Islet of Langerhans (tissue), 1 donor: ENCODE measurements around the gene ZNF800.

Experiments used
- FAIRE-seq: peaks from one replicate; lab custom pipeline; 2011; peaks lifted over from hg19 to GRCh38; lab: Jason Lieb, UNC

Gene ZNF800

GRCh38 chr7:127390186-127390816 is 2.2 kb downstream of the ZNF800 start:
- FAIRE-seq: no peak

DNA sequence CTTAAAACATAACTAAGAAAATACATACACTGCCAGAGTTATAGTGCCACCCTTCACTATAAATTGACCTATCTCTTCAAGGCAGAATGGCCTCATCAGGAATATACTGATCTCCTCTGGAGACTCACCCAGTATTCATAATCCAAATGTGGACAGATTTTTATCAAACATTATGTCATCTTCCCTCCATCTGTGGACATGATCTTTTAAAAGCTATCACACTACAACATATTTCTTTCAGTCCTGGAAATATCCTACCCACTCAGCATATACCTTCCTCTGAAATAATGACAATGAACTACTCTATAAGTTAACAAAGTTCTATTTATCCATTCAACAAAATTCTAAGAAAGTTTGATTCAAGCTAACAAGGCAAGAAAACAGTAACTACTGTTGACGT is 3.2 kb downstream of the ZNF800 start:
- no peak for FAIRE-seq

- no peak for FAIRE-seq
Measured at GRCh38 chr7:127387974-127388373, 4.5 kb downstream of the ZNF800 start.

DNA sequence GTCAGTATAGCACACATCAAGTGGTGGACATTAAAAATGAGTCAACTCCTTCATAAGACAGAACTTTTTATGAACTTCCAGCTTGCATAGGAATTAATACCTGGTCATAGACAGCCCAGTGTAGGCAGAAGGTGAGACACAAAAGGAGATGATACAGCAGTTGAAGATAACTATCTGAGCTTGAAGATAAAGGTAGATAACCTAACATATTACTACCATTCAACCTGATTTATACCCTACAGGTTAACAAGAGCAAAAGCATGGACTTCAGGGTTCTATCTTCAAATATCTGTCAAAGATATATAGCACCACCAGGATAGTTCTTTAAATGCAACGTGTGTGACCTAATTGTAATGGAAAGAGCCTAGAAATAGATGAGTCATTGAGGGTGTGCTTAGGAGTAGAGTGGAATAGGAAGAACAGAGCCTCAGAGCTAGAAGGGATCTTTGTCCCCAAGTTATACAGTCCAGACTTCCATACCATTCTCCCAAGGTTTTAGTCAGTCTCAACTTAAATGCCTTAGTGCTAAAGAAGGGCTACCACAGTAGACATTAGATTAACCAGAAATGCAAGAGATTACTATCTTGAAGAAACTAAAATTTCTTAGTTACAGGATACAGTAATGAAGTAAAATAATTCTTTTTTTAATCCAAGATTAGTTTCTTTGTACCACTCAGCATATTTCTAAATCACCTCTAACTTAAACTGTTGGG is 9.2 kb downstream of the ZNF800 start:
- FAIRE-seq: no peak

DNA sequence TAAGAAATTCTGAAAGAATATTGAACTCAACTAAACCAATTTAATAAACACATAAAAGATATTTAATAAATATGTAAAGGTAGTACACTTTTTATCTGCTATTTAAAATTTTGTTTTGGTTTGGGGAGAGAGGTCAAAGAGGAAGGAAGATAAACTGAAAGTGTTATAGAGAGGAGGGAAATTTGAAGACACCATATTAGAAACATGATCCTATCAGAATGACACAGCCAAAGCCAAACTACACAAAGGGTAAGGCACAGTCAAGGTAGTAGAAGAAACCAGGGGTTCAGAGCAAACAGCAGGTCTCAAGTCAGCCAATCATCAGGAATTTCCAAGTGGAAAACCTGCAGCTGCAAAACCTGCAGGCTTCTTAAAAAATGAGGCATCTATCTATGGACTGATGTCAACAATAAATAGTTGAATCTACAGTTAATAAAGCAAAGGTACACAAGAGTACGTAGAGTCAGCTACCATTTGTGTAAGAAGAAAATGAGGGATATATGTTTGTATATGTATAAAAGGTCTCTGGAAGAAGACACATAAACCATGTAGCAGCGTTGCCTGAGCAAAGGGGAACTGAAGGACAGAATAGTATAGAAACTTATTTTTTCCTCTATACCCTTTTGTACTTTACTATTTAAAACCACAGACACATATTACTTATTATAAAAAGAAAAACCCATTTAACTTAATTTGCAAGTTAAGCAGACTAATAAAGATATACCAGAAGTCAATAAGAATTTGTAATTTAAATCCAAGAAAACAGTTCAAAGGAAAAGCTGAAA is 10.0 kb downstream of the ZNF800 start:
- FAIRE-seq: no peak

DNA sequence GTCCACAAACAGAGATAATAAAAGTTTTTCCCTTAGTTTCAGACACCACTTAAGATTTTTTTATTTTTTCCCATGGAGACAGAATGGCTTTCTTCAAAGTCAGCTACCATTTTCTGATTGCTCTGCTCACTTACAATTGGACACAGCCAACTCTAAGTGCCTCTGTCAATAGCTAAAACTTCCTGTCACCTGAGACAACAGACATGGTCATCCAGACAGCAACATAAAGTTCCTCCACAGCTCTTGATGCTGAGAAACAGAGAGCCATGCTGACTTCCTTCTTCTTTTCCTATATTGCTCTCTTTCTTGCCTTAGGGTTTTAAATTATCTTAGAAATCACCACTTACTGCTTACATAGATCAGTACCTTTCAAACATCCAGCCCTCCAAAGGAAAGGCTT is 12.0 kb downstream of the ZNF800 start:
- no peak for FAIRE-seq

GRCh38 chr7:127379642-127380041 is 12.9 kb downstream of the ZNF800 start:
- FAIRE-seq: no peak

DNA sequence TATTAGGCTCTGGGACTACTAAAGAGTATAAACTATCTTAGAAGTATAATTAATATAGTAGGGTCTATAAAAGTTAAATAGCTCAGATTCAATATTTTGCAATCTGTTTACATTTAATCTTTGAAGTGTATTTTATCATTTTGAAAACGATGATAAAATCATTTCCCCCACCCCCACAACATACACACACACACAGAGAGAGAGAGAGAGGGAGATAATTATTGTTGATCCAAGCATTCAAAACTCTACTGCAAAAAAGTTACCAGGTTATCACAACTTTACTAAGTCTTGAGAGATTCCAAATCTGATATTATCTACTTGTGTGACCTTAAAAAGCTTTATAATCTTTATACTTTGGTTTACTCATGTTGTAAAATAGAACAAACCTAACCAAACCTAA is 14.0 kb downstream of the ZNF800 start:
- FAIRE-seq: no peak

- no peak for FAIRE-seq
Measured at GRCh38 chr7:127377425-127377824, 15.1 kb downstream of the ZNF800 start.

DNA sequence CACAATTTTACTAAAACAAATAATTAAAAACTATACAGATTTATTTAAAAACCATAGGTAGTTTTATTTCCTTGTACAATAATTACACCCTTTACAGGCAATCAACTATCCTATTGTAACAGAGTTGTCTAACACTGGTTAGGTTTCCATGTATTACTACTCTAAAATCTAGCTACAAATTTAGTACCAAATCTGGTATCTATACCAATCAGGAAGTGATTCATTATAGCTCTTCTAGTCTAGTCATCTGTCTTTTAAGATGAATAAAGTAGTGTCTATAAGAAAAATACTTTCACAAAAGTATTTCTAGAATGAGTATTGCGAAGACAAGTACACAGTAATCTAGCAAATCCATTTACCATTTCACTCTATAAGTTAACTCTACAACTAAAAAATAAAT is 16.9 kb downstream of the ZNF800 start:
- peak; percentile 21 for FAIRE-seq

DNA sequence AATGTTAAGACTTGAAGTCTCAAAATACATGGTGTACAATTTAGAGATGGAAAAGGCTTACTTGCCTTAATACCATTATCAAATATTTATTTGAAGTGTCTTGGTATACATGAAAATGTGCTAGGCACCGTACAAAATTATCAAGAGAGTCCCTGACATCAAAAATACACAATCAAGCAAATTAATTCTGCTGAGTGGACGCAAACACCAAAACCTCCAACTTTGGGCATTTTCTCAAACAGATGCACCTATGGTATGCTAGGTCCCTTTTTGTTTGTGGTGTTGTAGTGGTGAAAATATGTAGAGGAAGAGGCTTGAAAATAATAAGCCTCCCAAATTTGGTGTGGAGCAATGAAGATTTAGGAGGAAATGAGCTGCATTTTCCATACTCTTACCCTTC is 24.8 kb downstream of the ZNF800 start:
- FAIRE-seq: no peak

GRCh38 chr7:127366680-127367079 is 25.8 kb downstream of the ZNF800 start:
- no peak for FAIRE-seq

DNA sequence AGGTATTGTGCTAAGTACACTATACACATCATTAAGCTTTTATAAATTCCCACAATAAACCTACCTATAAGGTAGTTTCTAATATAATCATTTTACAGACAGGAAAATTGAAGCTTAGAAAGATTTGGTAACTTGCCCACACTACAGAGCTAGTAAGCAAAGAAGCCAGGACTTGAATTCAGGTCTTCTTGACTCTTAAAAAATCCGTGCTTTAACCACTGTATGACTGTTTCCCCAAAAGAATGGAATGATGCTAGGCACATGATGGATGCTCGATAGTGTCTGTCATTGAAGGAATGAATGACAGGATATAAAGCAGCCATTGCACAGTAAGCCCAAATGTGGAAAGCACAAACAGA is 26.6 kb downstream of the ZNF800 start:
- FAIRE-seq: no peak

DNA sequence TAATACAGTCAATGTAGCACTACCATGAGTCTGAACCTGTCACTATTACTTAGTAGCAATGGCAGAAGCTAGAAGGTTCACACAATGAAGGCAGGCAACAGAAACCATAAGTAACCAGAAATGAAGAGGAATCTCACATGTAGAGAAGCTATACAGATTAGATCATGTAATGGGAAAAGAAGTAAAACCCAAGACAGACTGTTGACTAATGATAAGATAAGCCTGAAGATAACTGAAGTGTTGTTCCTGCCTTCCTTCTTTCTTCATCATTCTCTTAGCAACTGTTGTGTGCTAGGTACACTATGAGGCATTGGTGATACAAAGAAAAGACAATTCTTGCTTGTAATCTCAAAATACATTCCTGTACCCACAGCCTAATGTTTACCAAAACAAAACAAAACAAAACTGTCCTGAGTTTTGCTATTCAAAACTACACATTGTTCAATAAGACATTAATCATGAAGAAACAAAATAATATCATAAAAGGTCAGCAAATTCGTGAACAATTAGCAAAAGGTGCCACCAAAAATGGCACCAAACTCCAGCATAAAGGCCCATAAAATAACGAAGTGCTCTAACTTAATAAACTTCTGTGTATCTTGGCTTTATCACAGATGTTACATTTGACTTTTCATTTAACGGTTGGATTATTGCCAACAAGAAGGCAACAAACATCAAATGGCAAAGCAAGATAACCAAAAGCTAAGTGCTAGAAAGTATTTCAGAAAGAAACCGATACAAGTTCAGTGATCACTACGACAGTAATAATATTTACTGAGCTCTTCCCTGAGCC is 27.1 kb downstream of the ZNF800 start:
- no peak for FAIRE-seq

DNA sequence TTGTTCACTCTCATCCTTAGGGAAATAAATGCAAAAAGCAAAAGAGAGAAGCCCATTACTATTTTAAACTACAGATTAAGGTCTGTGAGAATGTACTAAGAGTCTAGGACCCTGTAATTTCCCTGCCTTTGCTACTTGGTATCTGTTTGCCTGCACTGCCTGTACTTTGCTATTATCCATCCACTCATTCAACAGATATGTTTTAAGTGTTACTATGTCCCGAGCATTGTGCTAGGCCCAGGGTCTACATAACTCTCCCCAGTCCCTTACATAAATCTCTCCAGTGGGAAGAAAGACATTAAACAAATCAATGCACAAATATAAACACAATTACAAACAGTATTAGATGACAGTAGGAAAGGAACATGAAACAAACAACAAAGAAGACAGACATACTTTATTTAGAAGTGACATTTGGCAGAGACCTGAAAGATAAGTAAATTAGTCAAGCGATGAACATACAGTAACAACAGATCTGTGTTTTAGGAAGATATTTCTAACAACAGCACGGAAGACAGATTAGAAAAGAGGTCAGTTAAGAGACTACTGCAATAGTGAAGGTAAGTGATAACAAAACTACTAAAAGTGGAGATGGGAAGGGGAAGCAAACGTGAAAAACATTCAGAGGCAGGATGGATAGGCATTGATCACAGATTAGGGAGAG is 30.0 kb downstream of the ZNF800 start:
- no peak for FAIRE-seq

DNA sequence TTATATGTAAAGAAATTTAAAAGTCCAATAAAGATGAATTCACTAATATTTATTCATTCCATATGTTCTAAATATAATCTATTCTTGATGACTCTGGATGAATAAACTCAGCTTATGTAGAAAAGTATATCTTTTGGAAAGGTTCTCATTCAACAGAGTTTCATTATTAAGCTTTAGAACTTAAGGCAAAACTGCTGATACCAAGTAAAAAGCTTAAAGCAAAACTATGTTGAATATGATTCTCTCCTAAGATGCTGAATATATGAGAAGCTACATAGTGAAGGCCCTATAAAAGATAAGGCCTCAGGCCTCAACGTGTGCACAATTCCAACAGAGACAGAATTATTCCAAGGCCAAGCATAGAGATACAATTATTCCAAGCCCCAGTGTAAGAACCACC is 30.8 kb downstream of the ZNF800 start:
- no peak for FAIRE-seq

DNA sequence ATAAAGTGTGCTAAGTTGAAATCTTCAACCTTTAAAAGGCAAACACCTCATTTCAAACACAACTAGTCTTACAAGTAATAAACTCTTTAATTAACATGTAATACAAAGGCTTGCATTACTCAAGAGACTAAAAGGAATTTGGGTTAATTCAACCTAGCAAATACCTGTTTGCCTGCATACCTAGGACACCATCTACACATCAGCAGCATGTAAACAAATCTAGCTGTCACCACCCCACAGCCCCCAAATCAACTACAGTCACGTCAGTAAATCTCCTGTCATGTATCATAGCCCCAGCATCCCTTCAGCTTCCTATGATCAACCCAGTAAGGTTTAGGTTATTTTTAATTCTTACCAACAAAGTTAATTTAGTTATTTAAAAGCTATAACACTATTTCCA is 33.5 kb downstream of the ZNF800 start:
- peak; percentile 5 for FAIRE-seq

DNA sequence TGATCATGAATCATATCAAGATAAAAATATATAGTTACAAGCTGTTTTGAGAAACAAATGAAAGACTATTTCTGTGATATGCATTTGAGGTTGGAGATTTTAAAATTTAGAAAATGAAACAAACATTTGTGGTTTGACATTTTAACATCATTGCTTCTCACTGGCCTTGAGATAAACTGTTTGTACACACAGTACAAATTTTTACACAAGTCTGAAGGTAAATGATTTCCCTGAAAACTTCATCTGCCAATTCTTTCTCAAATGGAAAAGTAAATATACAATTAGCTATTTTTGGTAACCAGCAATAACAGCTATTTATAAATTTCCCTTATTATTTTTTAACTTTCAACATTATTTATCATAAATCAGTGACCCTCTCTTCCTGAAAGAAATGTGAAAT is 38.6 kb downstream of the ZNF800 start:
- FAIRE-seq: peak; percentile 88

GRCh38 chr7:127350586-127350985 is 41.9 kb downstream of the ZNF800 start:
- FAIRE-seq: peak; percentile 9

GRCh38 chr7:127349881-127350280 is 42.6 kb downstream of the ZNF800 start:
- FAIRE-seq: no peak

DNA sequence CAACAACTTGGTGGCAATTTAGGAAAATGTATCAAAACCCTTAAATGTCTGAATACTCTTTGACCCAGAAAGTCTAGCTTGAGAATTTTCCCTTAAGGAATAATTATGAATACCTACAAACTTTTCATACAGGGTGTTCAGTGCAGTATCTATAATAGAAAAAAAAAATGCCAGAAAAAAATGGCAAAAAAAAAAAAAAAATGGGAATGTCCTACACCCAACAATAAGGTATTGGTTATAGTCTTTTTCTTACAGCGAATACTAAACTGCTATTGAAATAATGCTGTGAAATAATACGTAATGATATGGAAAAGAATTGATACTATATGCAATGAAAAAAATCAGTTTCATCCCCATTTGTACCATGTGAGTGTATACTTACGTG is 44.3 kb downstream of the ZNF800 start:
- FAIRE-seq: no peak

GRCh38 chr7:127347567-127348246 is 44.8 kb downstream of the ZNF800 start:
- FAIRE-seq: no peak
